K562 (cell line): ENCODE data around the gene TRIM24. TPM values are rescaled to one million over a fixed set of nuclear protein-coding genes. Genes with fewer than 3 reads are reported as not detected.

Experiments used
- ARID1B ChIP-seq: fragments of 450-650 bp; IDR thresholded peaks from 2 replicates; pipeline ENCODE4 v1.6.1; 2016; ENCODE audit warnings: antibody characterized with exemption, mild to moderate bottlenecking, inconsistent platforms
- ARNT ChIP-seq, 2 experiments: fragments of 450-650 bp; IDR thresholded peaks; 2 replicates each; pipeline ENCODE4 v1.6.1; 2016; ENCODE audit warnings: mild to moderate bottlenecking in 1 of 2
- BCOR ChIP-seq: fragments of 450-650 bp; IDR thresholded peaks from 2 replicates; pipeline ENCODE4 v1.6.1; 2016
- CBX5 ChIP-seq: IDR thresholded peaks from 2 replicates; pipeline ENCODE4 v1.6.1; 2014; ENCODE audit warnings: low read depth, borderline replicate concordance
- CREB3L1 ChIP-seq: fragments of 450-650 bp; IDR thresholded peaks from 2 replicates; pipeline ENCODE4 v1.6.1; 2014; ENCODE audit warnings: low read depth, mild to moderate bottlenecking, moderate library complexity, borderline replicate concordance
- CREBBP ChIP-seq: IDR thresholded peaks from one replicate; pipeline ENCODE4 v1.6.1; 2012; ENCODE audit warnings: low read depth, mild to moderate bottlenecking, control low read depth, inconsistent platforms, low read length
- CTCF ChIP-seq, 3 experiments: IDR thresholded peaks in 2 of 3; conservative IDR thresholded peaks in 1 of 3; 2 replicates each; pipeline ENCODE4 v1.5.1; 2011 to 2012; ENCODE audit warnings: low read length in 3 of 3, mild to moderate bottlenecking in 3 of 3, control low read depth in 2 of 3, improper control_type of control experiment in 1 of 3, inconsistent platforms in 1 of 3, low read depth in 1 of 3, mixed read lengths in 1 of 3, moderate library complexity in 1 of 3; ENCODE audit not compliant: insufficient read depth in 2 of 3
- E4F1 ChIP-seq: fragments of 250-450 bp; sonication (Bioruptor Pico); IDR thresholded peaks from 2 replicates; pipeline ENCODE4 v1.5.0; 2021; ENCODE audit warnings: mild to moderate bottlenecking, borderline replicate concordance
- GTF2E2 ChIP-seq: fragments of 200-800 bp; sonication (Bioruptor generic); IDR thresholded peaks from 2 replicates; pipeline ENCODE4 v1.6.1; 2016; ENCODE audit warnings: missing genetic modification characterization, missing compliant biosample characterization
- HMBOX1 ChIP-seq: sonication (generic); IDR thresholded peaks from 2 replicates; pipeline ENCODE4 v1.6.1; 2016
- MBD2 ChIP-seq: sonication (generic); IDR thresholded peaks from 2 replicates; pipeline ENCODE4 v1.6.1; 2016; ENCODE audit warnings: low read depth, borderline replicate concordance
- MYC ChIP-seq, 2 experiments: fragments of 250-450 bp in 1 of 2; sonication (Bioruptor Pico) in 1 of 2; IDR thresholded peaks; 2 replicates each; pipeline versions ENCODE4 v1.5.1 to v1.6.1; 2012 to 2021; ENCODE audit warnings: low read depth in 2 of 2, borderline replicate concordance in 1 of 2, improper control_type of control experiment in 1 of 2, low read length in 1 of 2, mild to moderate bottlenecking in 1 of 2, moderate library complexity in 1 of 2
- SMARCE1 ChIP-seq: fragments of 450-650 bp; IDR thresholded peaks from 2 replicates; pipeline ENCODE4 v1.7.1; 2016; ENCODE audit warnings: mild to moderate bottlenecking
- SRSF1 ChIP-seq: fragments of 200-400 bp; formaldehyde crosslinking; IDR thresholded peaks from 2 replicates; pipeline ENCODE4 v1.6.1; 2017; ENCODE audit warnings: mild to moderate bottlenecking, low read depth, low read length, moderate library complexity
- TAF1 ChIP-seq: IDR thresholded peaks from 2 replicates; pipeline ENCODE4 v1.6.1; 2011; ENCODE audit warnings: mild to moderate bottlenecking, low read length, moderate library complexity; ENCODE audit not compliant: insufficient read depth, control insufficient read depth, severe bottlenecking; ENCODE audit errors: extremely low read depth
- TAL1 ChIP-seq: fragments of 450-650 bp; IDR thresholded peaks from 2 replicates; pipeline ENCODE4 v1.6.1; 2016; ENCODE audit warnings: mild to moderate bottlenecking
- ZBTB34 ChIP-seq: fragments of 250-450 bp; sonication (Bioruptor Pico); IDR thresholded peaks from 2 replicates; pipeline ENCODE4 v1.8.0; 2021; ENCODE audit warnings: mild to moderate bottlenecking, moderate library complexity
- ZBTB7A ChIP-seq: IDR thresholded peaks from 2 replicates; pipeline ENCODE4 v1.6.1; 2011; ENCODE audit warnings: low read depth, mild to moderate bottlenecking, low read length, moderate library complexity, borderline replicate concordance; ENCODE audit not compliant: control insufficient read depth
- ZNF76 ChIP-seq: fragments of 250-450 bp; sonication (Bioruptor Pico); IDR thresholded peaks from 2 replicates; pipeline ENCODE4 v1.4.0; 2020; ENCODE audit warnings: mild to moderate bottlenecking, moderate library complexity, borderline replicate concordance
- polyA plus RNA-seq, 8 experiments: library from polyadenylated mRNA; depleted of rRNA in 4 of 8; stranded (reverse) in 5 of 8; unstranded in 3 of 8; fragments of >200 nt; fragmentation: Nextera tagmentation in 2 of 8; fragmentation: Illumina TruSeq in 1 of 8; extraction: Ambion mirVana in 2 of 8; extraction: Trizol in 1 of 8; gene quantifications; 2 replicates each; pipeline versions ENCODE4 v1.2.1 to v1.2.3, GENCODE V29; 2011 to 2014; ENCODE audit warnings: inconsistent platforms in 1 of 8, missing spikeins in 1 of 8
- total RNA-seq, 7 experiments: library from RNA; depleted of rRNA in 6 of 7; stranded (reverse); fragments of >200 nt in 6 of 7; fragmentation: Illumina TruSeq in 2 of 7; extraction: Trizol in 2 of 7; gene quantifications; 2 replicates each; pipeline versions ENCODE4 v1.2.1 to v1.2.3, GENCODE V29; 2011 to 2021; ENCODE audit warnings: low replicate concordance in 1 of 7

Gene TRIM24
- total and polyA plus RNA-seq, 9 of the 15 experiments (the other 6 are each of a cell fraction or from before 2014, with no cell fraction given) = 13.4 to 74.0 (median 41.7) TPM

- TF ChIP-seq E4F1 (no peak), CBX5 (peak; percentile 90), CREB3L1 (no peak), SRSF1 (no peak), GTF2E2 (tag) (no peak), ARNT (IDR thresholded peaks at IDR 0.05) (no peak), CTCF (IDR thresholded peaks at IDR 0.05 in 2 of 3, conservative IDR thresholded peaks at IDR 0.05 in 1 of 3; ENCODE audit: insufficient read depth in 2 of 3, low read depth in 1 of 3, low read length in 3 of 3) (no peak), ARID1B (peak; percentile 49; the same call in 1 of the 2 replicates), MYC (IDR thresholded peaks at IDR 0.05; ENCODE audit: low read depth, low read length) (no peak), MYC (CRISPR knock-in tag; IDR thresholded peaks at IDR 0.05; ENCODE audit: borderline replicate concordance, low read depth) (no peak), ZBTB34 (CRISPR knock-in tag) (no peak), MBD2 (no peak), ZBTB7A (no peak), CREBBP (no peak), BCOR (no peak), TAF1 (no peak), SMARCE1 (no peak), ZNF76 (CRISPR knock-in tag) (0 out of 2 replicates have a peak, but pooled peaks have one; percentile 40), TAL1 (peak; percentile 34; the same call in 1 of the 2 replicates), HMBOX1 (no peak)
Observed at GRCh38 chr7:138431517-138431916, 28.5 kb upstream of the TRIM24 start (continued).
